Activated CD8-positive, alpha-beta memory T cell treated with anti-CD3 and anti-CD28 coated beads for 48 hours (primary cell): Measurements from ENCODE around the gene FAT1.

ENCODE experiments used
- DNase-seq, 3 experiments: peaks; one replicate each; pipeline ENCODE4 v3.0.0-alpha.2; 2020; ENCODE audit warnings: low read depth in 2 of 3, low spot score in 2 of 3

The FAT1 gene

GRCh38 chr4:186581421-186581820 lies 142.2 kb downstream of the FAT1 start:
- no peak for DNase-seq

GRCh38 chr4:186580669-186581068 lies 143.0 kb downstream of the FAT1 start:
- DNase-seq, result no peak

- no peak for DNase-seq
Observed at GRCh38 chr4:186570193-186570996, 153.3 kb downstream of the FAT1 start.

- DNase-seq, result no peak
Observed at GRCh38 chr4:186569533-186570192, 154.0 kb downstream of the FAT1 start.

- no peak for DNase-seq
Observed at GRCh38 chr4:186566068-186566467, 157.6 kb downstream of the FAT1 start.

- no peak for DNase-seq
Observed at GRCh38 chr4:186563761-186564160, 159.9 kb downstream of the FAT1 start.

- no peak for DNase-seq
Observed at GRCh38 chr4:186561748-186562147, 161.9 kb downstream of the FAT1 start.

- DNase-seq, result no peak
Observed at GRCh38 chr4:186560647-186561046, 163.0 kb downstream of the FAT1 start.

GRCh38 chr4:186557486-186557885 lies 166.2 kb downstream of the FAT1 start:
- no peak for DNase-seq

- no peak for DNase-seq
Observed at GRCh38 chr4:186557061-186557460, 166.6 kb downstream of the FAT1 start.

GRCh38 chr4:186554914-186555827 lies 168.5 kb downstream of the FAT1 start, which contains the start of gene MTNR1A:
Gene MTNR1A (minus strand): TSS chr4:186555567. CDS start chr4:186555365, 202 bp downstream.
- no peak for DNase-seq

GRCh38 chr4:186554539-186554913 lies 169.1 kb downstream of the FAT1 start:
- no peak for DNase-seq

- DNase-seq, result no peak
Observed at GRCh38 chr4:186553717-186554116, 169.9 kb downstream of the FAT1 start.

- no peak for DNase-seq
Observed at GRCh38 chr4:186551849-186552248, 171.8 kb downstream of the FAT1 start.

GRCh38 chr4:186545436-186545835 lies 178.2 kb downstream of the FAT1 start:
- DNase-seq, result no peak

GRCh38 chr4:186543206-186543605 lies 180.4 kb downstream of the FAT1 start:
- no peak for DNase-seq

GRCh38 chr4:186541801-186542200 lies 181.9 kb downstream of the FAT1 start:
- no peak for DNase-seq

- DNase-seq, result no peak
Observed at GRCh38 chr4:186537843-186538521, 185.7 kb downstream of the FAT1 start.
